HG03066 (cell line): ENCODE results near the gene PMVK.

ENCODE experiments used
- ATAC-seq: cut with Tn5 transposase; IDR thresholded peaks from one replicate; pipeline ENCODE4 v1.9.1; 2021; ENCODE audit warnings: low read depth; ENCODE audit not compliant: unreplicated experiment

Gene PMVK

DNA sequence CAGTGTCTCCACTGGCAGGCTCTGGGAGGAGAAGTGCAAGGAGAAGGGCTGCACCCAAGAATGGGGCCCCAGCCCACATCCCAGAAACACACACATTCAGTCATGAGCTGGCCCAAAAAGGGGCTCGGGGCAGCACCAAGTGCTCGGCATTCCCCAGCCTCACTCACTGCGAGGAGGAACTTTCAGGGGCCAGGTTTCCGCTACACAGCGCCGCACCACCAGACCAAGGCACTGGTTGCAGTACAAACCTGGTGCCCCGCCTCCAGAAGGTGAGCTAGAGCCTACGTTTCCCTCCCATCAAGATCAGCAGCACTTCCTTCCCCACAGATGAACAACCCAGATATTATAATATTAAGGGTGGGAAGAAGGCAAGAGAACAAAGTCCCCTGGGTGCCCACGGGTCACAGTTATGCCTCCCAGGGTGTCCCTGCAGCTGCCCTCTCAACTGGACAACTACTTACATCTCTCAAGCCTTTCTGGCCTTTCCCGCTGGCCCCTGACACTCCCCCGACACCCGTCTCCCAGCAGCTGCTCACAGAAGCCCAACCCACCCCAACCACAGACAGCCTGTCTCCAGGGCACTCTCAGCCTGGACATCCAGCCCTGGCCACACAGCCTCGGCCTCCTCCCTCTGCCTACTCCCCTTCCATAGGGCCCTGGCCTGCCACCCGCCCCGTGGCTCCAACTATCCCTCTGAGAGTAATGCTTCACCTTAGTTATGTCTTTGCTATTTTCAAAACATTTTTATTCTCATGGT lies 15.6 kb upstream of the PMVK start:
- ATAC-seq, result no peak

DNA sequence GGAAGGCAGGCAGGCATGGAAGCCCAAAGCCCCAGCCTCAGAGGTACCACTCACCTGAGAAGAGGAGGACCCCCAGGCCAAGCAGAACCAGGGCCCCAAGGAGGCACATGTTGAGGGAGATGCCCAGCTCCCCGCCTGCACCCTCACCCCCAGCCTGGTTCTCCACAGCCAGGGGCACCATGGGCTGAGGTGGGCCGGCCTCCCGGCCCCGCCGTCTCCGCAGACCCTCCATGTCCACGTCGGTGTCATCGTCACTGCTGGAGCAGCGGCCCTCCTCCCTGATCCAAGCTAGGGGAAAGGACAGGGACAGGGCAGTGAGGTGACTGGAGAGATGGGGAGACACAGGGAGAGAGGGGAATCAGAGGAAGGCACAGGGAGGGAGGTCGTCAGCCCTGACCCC lies 11.6 kb upstream of the PMVK start:
- no peak for ATAC-seq

DNA sequence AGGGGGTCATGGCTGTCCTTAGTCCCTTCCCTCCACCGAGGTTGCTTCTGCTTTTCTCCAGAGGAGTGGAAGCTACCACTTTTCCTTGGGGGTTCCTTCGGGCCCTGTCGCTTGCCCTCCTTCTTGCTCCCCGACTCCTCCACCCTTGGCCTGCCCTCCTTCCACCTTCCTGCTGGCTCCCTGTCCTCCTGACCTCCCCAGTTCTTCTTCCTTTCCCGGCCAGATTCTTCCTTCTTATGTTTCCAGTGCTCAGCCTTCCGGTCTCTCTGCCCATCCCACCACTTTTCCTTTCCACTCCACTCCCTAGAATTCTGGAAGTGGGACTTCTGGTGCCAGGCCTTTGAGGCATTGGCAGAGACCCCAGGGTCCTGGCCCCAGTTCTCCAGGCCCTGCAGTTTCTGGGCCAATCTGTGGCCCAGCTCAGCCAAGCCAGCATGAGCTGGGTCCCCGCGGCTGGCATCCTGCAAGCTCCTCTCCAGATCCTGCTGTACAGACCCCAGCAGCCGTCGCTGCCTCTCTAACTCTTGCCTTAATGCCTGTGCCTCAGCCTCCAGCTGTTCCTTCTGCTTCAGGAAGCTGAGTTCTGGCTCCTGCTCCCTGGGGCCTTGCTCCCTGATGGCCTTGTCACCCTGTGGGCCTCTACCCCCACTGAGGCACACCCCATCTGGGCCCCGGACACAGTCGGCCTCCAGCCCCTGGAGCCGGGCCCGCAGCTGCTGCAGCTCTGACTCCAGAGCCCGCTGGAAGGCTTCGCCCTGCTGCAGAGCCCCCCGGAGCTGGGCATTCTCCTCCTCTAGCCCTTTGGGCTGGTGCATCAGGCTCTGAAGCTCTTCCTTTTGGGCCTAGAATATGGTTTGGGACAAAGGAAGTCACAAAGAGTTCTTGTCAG lies 9.7 kb upstream of the PMVK start:
- ATAC-seq, result no peak

DNA sequence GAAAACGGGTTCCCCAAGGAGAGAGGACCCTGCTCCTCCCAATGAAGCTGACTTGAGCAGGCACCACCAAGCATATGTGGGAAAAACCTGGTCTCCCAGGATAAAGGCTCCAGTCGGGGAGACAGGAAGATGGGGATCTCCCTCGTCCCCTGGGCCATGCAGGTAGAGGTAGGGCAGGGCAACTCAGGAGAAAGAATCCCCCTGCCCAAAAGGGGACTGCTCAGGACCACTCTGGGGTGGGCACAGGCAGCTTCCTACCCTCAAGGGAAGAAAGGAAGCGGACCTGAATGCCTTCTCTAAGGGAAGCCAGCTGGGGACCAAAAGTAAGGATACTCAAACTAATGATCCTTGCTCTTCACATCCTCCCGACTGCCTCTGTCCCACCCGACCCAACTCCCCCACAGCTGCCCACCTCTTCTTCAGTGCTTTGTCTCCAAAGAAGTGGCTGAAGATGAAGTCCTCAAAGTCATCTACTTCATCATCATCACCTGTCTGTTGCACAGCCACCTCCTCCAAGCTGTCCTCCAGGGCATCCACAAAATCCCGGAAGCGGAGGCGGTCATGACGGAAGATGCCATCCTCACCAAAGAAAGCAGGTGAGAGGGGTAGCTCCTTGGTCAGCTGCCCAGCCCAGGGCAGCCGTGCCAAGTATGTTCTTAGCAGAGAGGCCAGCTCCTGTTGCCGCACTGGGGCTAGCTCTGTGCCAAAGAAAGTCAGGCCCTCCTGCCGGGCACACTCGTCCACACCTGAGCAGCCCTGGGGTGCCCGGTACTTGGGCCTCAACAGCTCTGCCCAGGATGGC lies 8.8 kb upstream of the PMVK start:
- ATAC-seq, result no peak

DNA sequence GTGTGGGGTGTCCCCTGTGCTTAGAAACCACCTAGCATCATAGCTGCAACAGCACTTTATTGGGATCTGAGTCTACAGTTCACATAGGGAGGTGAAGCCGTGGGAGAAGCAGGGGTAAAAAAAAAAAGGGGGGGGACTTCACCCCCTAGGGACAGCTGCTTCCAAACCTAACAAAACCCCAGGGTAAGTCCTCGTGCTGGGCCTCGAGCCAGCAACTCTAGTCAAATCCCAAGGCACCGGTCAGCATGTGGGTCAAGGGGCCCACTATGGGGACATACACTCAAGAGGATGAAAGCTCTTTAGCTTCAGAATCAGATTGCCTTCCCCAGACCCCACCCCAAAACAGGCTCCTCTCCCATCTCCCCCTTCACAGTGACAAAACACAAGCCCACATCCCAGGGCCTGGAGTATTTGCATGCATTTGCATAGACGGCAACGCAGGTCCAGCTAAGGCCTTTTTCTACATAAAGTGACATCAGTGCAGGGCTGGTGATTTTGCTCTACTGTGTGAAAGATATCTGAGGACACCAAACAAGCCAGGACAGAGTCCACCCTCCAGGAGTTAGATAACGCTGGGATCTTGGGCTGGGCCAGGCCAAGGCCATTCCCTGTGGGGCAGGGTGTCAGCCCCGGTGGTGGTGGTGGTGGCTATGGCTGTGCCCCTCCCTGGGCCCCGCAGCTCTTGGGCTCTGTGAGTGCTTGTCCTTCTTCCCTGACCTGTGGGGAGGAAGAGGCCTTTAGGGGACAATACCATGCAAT lies 8.1 kb upstream of the PMVK start:
- ATAC-seq, result no peak

DNA sequence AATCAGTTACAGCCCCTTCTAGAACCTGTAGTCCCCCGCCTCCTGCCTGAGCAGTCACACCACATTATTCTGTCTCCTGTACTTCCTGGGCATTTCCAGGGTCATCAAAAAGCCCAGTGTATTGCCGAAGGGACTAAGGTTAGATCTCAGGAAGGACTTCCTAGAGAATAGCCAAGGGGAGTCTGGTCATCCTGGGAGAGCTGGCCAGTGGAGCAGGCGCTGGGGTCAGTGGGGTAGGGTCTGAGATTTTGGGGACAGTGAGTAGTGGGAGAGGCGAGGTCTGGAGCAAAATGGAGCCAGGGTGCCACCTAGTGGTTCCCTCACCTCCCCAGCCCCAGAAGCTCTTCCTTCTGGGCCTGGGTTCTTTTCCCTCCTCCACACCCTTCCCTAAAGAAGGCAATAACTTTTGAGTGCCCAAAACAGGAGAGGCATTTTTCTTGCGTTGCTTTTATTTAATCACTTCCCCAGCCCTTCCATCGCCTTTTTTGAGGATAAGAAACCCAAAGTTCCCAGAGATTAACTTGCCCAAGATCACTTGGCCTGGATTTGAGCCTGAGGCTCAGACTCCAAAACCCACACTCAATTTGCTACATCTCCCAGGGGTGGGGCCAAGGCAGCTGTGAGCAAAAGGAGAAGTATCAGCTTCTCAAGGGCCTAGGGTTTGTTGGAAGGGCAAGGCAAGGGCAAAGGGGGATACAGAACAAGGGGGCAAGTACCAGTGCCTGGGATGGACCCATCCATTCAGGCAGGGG lies 7.3 kb upstream of the PMVK start:
- ATAC-seq, result no peak

DNA sequence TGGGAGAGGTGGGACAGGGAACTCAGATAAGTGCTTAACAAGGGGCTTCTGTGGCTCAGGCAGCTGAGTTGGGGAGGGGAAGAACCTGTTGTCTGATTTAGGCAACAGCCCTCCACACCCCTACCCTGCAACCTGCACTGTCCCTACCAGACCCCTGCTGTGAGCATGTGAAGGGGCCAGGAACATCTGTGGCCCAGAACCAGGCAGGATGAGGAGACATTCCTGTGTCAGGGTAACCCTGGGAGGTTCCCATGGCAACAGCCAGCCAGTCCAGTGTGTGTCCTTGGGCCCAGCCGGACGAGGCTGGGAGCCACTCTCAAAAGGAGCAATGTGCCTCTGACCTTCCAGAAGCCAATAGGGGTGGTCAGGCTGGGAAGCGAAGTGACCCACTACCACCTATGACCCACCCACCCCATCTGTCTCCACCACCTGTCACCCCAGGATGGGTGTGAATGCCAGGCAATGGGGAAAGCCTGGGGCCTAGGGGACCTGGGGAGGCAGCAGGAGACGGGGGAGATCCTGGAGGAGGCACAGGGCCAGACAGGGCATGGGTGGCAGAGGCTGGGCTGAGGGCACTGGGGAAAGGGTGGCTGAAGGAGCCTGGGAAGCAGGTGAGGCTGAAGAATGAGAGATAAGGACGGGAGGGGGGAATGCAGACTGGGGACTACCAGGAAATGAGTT lies 5.0 kb upstream of the PMVK start:
- ATAC-seq, result no peak

DNA sequence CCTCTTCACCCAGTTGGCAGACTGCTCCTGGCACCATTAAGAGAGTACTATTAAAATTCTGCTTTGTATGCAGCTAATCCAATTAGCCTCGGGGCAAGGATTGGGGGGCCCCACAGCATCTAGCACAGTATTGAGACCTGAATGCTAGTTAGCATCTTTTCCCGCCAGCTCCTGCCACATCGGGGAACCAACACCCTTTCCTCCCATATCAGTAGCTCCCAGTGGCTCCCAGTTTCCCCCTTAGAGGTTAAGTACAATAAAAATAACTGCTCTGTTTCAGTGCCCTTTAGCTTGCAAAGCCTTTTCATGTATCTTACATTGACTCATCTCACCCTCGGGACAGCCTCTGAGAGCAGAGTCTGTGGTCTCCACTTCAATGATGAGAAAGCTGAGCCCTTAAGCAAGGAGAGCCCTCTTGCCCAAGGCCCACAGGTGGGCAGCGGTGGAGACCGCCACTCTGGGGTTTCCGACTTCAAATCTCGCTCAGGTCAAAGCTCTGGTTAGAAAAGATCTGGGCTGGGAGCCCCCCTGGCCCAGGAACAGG lies 4.2 kb upstream of the PMVK start:
- ATAC-seq, result no peak

DNA sequence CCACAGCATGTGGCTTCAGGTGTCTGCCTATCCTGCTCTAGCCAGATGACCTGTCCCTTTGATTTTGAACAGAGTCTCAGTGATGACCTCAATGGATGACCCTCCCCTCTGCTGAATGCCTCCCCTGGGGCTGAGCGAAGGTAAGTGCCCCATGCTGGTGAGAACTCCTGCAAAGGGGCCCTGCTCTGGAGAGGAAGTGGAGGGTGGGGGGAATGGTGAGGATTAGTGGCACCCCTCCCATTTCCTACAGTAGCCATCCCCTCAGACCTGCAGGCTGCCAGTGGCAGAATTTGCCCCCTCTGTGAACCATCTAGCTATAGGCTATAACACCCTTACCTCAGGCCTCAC lies 3.7 kb upstream of the PMVK start:
- no peak for ATAC-seq

DNA sequence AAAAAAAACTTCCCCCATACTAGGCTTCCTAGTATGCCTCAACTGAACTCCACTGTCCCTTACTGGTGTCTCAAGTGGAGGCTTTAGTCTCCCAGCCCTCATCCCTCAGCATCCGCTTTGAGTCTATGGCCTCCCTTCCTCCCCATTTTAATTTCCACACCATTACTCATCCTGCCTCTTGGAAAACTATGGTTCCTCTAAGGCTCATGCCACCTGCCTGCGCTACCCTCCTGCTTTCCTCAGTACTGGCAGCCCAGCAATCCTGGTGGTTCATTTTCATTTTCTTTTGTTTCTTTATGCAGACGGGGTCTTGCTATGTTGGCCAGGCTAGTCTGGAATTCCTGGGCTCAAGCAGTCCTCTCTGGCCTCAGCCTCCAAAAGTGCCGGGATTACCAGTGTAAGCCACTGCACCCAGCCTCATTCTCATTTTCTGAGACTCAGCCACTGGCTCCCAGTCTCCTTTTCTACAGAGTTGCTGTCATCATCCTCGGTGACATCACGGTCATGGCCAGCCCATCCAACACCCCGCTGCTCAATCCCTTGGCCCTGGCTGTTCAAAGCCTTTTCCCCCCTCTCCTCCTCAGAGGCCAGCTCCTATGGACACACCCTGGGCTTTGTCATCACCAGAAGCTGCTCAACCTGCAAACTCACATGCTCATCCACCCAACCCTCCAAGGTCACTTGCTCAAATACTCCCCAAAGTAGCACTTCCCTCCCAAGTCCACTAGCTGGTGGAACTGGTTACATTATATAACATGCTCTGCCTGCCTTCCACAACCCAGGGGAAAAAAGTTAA lies 2.3 kb upstream of the PMVK start:
- no peak for ATAC-seq

DNA sequence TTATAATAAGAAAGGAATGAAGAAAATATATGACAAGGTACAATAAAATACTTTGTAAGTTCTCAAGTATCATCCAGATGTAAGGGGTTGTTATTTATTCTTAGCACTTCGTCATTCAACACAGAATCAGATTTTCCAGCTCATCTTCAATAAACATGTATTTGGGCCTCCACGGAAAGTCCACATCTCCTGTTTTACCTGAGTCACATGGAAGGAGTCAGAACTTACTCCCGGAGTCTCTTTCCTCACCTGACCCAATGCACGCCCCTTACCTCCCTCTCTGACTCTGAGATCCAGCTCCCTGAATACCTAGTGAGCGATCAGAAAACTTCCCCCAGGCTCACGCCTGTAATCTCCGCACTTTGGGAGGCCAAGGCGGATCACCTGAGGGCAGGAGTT lies 1.5 kb upstream of the PMVK start:
- no peak for ATAC-seq

DNA sequence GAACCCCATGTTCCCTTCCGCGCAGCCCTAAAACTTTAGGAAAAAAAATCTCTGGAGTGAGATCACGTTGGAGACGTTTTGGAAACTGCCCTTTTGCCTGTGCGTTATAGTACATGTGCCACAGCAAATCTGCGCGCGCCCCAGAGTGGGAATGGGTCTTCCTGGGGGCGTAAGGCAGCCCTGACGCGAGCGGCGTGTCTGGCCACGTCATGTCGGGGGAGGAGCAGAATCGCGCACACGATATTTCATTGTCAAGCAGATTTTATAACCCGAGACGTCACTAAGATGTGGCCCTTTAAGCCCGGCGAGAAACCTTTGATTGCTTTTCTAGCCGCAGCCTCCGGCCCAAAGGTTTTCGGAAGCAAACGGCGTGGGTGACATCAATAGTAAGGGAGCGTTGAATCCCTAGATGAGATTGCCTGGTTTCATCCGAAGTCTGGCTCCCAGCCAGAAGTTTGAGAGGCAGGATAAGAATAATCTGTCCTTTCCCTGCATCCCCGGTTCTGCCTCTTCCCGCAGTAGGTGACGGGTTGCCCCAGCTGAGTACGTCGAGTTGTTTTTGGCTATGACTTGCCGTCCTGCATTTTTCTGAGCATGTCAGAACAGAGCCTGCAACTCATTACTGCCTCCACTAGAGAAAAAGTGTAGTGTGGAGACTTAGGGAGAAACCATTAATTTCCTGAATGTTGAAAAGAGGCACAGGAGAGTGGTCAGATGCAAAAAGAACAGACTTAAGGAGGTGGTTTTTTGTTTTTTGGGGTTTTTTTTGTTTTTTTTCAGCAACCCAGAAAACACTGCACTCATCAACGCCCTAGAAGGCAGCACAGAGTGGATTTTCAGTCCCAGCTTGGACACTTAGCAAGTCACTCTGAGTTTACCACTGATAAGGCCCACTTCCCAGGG lies 817 bp upstream of the PMVK start:
- peak; percentile 51 for ATAC-seq

DNA sequence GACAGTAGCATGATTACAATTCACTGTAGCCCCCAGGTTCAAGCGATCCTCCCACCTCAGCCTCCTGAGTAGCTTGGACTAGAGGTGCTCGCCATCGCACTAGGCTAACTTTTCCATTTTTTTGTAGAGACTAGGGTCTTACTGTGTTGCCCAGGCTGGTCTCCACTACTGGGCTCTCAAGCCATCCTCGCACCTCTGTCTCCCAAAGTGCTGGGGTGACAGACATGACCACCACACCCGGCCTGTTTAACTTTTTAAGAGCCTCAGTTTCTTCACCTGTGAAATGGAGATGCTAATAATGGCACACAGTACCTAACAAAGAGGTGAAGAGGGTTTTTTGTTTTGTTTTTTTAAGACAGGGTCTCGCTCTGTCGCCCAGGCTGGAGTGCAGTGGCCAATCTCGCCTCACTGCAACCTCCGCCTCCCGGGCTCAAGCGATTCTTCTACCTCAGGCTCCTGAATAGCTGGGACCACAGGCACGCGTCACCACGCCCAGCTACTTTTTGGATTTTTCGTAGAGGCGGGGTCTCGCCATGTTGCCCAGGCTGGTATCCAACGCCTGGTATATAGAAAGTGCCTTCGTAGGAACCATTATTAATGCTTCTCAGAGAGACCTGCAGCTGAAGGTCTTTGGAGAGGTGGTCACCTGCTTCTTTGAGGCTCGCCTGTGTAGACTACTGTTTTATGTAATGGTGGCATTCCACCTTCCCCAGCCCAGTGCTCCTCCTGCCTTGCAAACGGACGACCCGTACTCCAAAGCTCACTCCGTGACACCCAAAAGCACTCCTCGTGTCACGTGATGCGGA lies 567 bp downstream of the PMVK start:
- no peak for ATAC-seq

DNA sequence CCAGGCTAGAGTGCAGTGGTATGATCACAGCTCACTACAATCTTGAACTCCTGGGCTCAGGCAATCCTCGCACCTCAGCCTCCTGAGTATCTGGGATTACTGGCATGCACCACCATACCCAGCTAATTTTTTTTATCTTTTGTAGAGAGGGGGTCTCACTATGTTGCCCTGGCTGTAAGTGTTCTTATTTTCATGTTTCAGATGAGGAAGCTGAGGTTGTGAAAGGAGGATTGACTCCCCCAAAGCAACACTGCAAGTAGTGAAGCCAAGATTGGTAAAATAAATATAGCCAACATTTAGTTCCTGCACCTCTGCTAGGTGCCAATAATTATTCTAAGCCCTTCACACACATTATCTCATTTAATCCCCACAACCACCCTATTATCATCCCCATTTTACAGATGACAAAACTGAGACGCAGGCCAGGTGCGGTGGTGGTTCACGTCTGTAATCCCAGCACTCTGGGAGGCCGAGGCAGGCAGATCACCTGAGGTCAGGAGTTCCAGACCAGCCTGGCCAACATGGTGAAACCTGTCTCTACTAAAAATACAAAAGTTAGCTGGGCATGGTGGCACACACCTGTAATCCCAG lies 2.1 kb downstream of the PMVK start:
- no peak for ATAC-seq

DNA sequence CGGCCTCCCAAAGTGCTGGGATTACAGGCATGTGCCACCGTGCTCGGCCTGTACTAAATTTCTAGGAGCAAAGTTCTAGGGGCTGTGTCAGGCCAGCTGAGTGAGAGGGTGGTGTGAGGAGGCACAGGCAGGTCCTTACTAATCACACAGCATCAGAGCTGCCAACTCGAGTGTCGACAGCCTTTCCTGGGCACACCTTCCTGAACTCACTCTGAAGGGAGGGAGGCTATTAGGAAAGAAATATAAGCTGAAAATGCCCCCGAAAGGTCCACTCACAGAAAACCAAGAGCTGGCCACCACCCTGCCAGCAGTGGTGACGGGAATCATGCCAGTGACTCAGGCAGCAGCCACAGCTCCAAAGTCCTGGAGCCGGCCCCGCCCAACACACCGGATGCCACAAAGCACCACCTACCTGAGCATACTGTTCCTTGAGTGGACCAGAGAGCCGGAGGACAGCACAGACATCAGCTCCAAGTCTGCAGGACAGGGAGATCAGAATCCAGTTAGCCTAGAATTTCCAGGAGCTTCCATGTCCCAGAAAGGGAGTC lies 4.5 kb downstream of the PMVK start:
- no peak for ATAC-seq

DNA sequence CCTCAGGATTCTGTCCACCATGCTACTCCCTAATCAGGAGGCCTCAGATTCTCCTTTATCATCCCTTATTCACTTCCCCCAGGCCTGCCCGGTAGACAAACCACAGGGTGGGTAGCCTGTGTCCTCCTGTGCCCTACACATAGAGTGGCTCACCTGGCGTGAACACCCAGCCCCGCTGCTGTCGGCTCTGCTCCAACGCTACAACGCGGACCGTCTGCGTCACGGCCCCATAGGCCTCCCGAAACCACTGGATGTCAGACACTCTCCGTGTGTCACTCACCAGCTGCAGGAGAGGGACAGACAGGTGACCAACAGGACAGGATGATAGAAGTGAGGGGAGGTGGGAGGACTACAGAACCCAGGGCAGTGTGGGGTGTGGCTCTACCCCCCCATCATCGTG lies 10.3 kb downstream of the PMVK start:
- no peak for ATAC-seq
